NT2/D1 (cell line): ENCODE data around the gene IL2RA.

Source experiments
- SUZ12 ChIP-seq: IDR thresholded peaks from 2 replicates; pipeline ENCODE4 v1.6.1; 2011; ENCODE audit not compliant: insufficient read length, insufficient read depth; ENCODE audit errors: extremely low read depth
- YY1 ChIP-seq: IDR thresholded peaks from 2 replicates; pipeline ENCODE4 v1.6.1; 2011; ENCODE audit not compliant: insufficient read length, insufficient read depth
- ZNF274 ChIP-seq: IDR thresholded peaks from 2 replicates; pipeline ENCODE4 v1.6.1; 2011; ENCODE audit warnings: mild to moderate bottlenecking, low read depth, low read length

- TF ChIP-seq ZNF274 (no peak), YY1 (no peak), SUZ12 (no peak)
Measured at GRCh38 chr10:6102128-6102527, 40.0 kb upstream of the IL2RA start.
